Muscle layer of duodenum (tissue), 2 donors: ENCODE measurements around the gene CDK5R1.

Experiments
- H3K27ac ChIP-seq: one replicate; pipeline ENCODE4 v1.7.0; 2013; ENCODE audit warnings: mild to moderate bottlenecking, low read length
- H3K27me3 ChIP-seq: one replicate; pipeline ENCODE4 v1.7.0; 2013; ENCODE audit warnings: low read depth, mild to moderate bottlenecking, control low read depth, low read length
- H3K36me3 ChIP-seq, 2 donors: one replicate each; pipeline ENCODE4 v1.7.0; 2013; ENCODE audit warnings: low read length in 2 of 2, control low read depth in 1 of 2, mild to moderate bottlenecking in 1 of 2; ENCODE audit not compliant: insufficient read depth in 2 of 2, control insufficient read depth in 1 of 2
- H3K4me1 ChIP-seq, 2 donors: one replicate each; pipeline ENCODE4 v1.7.0; 2013; ENCODE audit warnings: low read length in 2 of 2, mild to moderate bottlenecking in 2 of 2, control low read depth in 1 of 2, moderate library complexity in 1 of 2; ENCODE audit not compliant: insufficient read depth in 2 of 2, control insufficient read depth in 1 of 2
- H3K4me3 ChIP-seq, 2 donors: one replicate each; pipeline ENCODE4 v1.7.0; 2013; ENCODE audit warnings: low read length in 2 of 2, low read depth in 1 of 2, mild to moderate bottlenecking in 1 of 2
- H3K9me3 ChIP-seq, 2 donors: one replicate each; pipeline ENCODE4 v1.7.0; 2013; ENCODE audit warnings: low read length in 2 of 2, control low read depth in 1 of 2, mild to moderate bottlenecking in 1 of 2; ENCODE audit not compliant: control insufficient read depth in 1 of 2
- donor health status: healthy.

CDK5R1 gene

DNA sequence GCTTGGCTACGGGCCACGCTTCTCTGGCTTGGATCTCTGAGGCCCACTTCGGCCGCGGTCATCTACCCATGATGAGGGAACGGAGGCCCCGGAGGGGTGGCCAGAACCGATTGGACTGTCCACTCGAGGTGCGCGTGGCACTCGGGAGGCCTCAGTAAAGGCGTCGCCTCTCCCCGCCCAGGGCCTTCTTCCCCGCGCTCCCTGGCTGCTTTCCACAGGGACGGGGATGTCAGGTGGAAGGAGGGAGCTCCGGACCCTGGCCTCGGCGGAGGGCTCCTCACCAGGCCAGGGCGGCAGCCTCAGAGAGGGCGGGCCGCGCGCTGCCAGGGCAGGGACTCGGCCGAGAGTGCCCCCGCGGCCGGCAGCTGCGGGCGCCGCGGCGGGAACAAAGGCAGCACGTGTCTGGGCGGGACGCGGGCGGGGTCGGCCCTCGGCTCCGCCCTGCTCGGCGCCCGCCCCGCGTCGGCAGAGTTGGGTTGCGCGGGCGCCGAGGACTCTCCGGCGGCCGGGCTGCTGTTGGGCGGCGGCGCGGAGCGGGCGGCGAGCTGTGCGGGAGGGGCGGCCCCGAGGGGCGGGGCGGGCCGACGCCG, 587 bp upstream of the CDK5R1 start:
- Histone ChIP-seq H3K27ac (no peak overlapping the region), H3K27me3 (no peaks in the 10 kb centered on the region)

DNA sequence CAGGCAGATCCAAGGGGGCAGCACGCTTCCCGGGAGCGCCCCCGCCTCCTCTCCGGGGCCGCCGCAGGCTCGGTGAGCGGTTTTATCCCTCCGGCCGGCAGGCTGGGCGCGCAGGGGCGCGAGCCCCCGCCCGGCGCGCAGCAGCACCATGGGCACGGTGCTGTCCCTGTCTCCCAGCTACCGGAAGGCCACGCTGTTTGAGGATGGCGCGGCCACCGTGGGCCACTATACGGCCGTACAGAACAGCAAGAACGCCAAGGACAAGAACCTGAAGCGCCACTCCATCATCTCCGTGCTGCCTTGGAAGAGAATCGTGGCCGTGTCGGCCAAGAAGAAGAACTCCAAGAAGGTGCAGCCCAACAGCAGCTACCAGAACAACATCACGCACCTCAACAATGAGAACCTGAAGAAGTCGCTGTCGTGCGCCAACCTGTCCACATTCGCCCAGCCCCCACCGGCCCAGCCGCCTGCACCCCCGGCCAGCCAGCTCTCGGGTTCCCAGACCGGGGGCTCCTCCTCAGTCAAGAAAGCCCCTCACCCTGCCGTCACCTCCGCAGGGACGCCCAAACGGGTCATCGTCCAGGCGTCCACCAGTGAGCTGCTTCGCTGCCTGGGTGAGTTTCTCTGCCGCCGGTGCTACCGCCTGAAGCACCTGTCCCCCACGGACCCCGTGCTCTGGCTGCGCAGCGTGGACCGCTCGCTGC, 832 bp downstream of the CDK5R1 start:
- peaks cover under 1 to 4% of the 10 kb centered on the region in 2 donors for H3K36me3 ChIP-seq
- peaks cover 0 to 37% of the 10 kb centered on the region in 2 donors for H3K4me1 ChIP-seq
- no peaks in the 10 kb centered on the region for H3K27me3 ChIP-seq
- H3K4me3 ChIP-seq: peak overlapping the region; percentile 37 to 76
- H3K27ac ChIP-seq: no peak overlapping the region
- no peaks in the 10 kb centered on the region for H3K9me3 ChIP-seq

More for the DNA sequence above, 587 bp upstream of the CDK5R1 start:
- Histone ChIP-seq H3K4me3 (peak overlapping the region; percentile 11 to 56), H3K9me3 (no peaks in the 10 kb centered on the region), H3K36me3 (peaks cover 13 to 15% of the 10 kb centered on the region in 2 donors), H3K4me1 (peaks cover 0 to 30% of the 10 kb centered on the region in 2 donors)

DNA sequence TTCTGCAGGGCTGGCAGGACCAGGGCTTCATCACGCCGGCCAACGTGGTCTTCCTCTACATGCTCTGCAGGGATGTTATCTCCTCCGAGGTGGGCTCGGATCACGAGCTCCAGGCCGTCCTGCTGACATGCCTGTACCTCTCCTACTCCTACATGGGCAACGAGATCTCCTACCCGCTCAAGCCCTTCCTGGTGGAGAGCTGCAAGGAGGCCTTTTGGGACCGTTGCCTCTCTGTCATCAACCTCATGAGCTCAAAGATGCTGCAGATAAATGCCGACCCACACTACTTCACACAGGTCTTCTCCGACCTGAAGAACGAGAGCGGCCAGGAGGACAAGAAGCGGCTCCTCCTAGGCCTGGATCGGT, 1.4 kb downstream of the CDK5R1 start:
- H3K9me3 ChIP-seq: no peaks in the 10 kb centered on the region
- H3K36me3 ChIP-seq: no peaks in the 10 kb centered on the region
- H3K4me1 ChIP-seq: peaks cover 0 to 33% of the 10 kb centered on the region in 2 donors
- peak overlapping the region in 1 of 2 donors; percentile 76 for H3K4me3 ChIP-seq
- H3K27me3 ChIP-seq: no peaks in the 10 kb centered on the region
- no peak overlapping the region for H3K27ac ChIP-seq

DNA sequence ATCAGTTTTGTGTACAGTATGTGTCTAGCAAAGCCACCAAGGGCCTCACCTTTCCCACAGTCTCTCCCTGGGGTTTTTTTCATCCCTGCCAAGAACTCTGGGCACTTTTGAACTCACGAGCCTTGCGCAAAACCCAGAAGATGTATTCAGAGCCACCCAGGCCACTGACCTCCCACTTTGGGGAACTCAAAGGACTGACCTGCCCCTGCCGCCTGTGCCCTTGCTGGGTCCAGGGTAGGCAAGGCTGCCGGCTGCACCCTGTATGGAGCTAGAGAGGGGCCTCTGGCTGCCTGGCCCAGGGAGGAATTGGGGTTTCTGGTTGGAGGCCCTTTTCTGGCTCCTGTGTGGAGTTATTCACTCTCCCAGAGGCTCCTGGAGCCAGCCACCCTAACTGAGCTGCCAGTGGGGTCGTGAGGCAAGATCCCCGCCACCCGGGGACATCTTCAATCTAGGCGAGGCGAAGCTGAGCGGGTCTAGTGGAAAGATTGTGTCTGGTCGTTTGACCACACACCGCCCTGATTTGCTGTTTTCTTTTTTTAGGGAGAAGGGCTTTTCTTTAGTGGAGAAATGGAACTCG, 1.9 kb downstream of the CDK5R1 start:
- H3K36me3 ChIP-seq: no peaks in the 10 kb centered on the region
- H3K4me1 ChIP-seq: peaks cover 0 to 27% of the 10 kb centered on the region in 2 donors
- no peak overlapping the region for H3K27ac ChIP-seq
- H3K9me3 ChIP-seq: no peaks in the 10 kb centered on the region
- H3K4me3 ChIP-seq: no peak overlapping the region
- H3K27me3 ChIP-seq: no peaks in the 10 kb centered on the region

DNA sequence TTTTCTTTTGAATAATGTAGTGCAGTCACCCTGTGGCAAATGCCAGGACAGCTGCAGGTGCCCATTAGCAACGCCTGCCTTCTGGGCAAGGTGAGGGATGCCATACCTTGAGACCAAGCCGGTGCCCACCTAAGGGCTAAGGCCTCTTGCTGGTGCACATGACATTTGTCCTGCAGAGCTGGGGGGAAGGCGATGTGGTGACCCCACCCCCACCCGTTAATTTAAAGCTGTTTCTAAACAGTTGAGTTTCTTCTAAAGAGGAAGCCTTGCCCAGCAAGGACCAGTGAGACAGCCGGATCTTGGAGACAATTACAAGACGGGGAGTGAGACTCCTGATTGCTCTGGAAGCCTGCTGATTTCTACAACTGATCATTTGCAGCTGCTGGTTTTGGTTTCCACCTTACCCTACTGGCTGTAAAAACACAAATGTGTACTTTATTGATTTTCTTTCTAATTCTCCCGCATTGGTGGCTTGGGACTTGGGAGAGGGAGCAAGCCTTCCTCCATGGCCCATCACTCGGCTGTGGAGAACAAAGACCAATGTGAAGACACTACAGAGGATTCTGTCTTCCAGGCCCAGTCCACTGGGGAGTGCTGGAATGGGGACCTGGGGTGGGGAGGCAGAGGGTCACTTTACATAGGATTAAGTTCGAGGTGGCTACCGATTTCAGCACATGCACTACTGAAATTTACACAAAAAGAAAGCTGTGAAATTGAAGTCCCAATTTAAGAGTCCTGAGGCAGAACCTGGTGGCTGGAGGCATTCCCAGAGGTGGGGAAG, 2.7 kb downstream of the CDK5R1 start:
- H3K27me3 ChIP-seq: no peaks in the 10 kb centered on the region
- H3K27ac ChIP-seq: no peak overlapping the region
- no peak overlapping the region for H3K4me3 ChIP-seq
- H3K9me3 ChIP-seq: no peaks in the 10 kb centered on the region
- peaks cover 0 to 21% of the 10 kb centered on the region in 2 donors for H3K4me1 ChIP-seq
- H3K36me3 ChIP-seq: no peaks in the 10 kb centered on the region

DNA sequence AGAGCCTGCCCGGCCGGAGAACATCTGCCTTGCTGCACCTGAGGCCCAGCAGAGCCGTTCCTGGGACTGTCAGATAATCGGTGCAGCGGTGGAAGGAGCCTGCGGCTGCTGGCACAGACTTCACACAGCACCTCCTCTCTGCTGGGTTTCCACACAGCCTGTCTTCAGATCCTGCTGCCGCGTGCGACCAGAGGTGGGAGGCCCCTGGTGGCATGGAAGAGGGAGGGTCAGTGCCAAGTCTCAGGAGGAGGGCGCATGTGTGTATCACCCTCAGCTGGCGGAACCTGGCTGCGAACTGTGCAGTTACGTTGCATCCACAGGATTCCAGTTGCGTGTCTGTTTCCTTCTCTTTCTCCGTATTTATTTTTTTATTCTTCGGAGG, 3.3 kb downstream of the CDK5R1 start:
- Histone ChIP-seq H3K27me3 (no peaks in the 10 kb centered on the region), H3K27ac (no peak overlapping the region), H3K4me3 (no peak overlapping the region), H3K36me3 (no peaks in the 10 kb centered on the region), H3K9me3 (no peaks in the 10 kb centered on the region), H3K4me1 (peaks cover 0 to 26% of the 10 kb centered on the region in 2 donors)

DNA sequence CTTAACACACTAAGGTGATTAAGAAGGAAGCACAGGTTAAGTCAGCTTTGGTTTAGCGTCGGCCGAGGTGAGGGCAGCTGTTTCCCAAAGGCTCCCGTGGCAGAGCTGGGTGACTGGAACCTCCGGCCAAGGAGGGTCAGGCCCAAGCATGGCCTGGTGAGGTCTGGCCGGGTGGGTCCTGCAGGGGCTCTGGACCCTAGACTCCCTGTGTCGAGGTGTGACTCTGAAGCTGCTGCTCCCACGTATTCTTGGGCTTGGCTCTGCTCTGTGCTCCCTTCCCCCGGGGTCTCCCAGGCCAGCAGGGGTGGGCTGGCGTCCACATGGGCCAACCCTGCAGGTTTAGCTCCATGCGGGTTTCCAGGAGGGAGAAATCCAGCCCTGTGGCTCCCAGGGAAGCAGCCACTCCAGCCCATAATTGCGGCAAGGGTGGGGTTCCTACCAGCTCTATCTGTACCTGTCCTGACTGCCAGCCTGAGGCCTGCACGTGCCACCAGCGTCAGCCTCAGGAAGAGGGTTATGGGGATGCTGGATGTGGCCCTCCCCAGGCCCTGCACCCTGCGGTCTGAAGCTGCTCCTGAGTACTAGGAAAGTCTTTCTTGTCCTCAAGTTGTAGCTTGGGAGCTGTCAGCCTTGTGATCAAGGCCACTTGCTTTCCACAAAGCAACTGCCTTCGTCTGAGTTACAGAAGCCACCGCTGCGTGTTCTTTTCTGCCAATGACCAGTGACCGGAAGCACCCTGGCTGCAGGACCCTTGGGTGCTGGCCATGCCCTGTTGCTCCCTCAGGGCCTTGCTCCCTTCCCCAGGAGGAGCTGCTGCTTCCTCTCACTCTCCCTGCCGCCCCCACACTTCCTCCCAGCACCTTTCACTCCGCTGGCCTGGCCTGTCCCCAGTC, 4.8 kb downstream of the CDK5R1 start:
- Histone ChIP-seq H3K9me3 (no peaks in the 10 kb centered on the region), H3K4me1 (peaks cover 0 to 30% of the 10 kb centered on the region in 2 donors), H3K36me3 (no peaks in the 10 kb centered on the region), H3K4me3 (no peak overlapping the region), H3K27ac (no peak overlapping the region), H3K27me3 (no peaks in the 10 kb centered on the region)

DNA sequence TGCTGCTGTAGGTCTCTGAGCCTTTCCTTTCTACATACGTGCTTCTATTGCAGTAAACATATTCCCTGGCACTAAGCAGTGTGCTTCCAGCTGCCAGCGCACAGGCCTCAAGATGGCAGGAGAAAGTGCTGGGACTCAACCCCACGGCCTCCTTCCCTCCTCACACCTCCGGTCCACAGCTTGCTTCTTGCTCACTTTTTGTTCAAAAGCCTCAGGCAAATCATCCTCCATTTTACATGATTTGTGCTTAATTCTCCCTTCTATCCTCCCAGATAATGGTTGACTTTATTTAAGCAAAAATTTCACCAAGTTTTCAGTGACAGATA, 5.4 kb downstream of the CDK5R1 start:
- Histone ChIP-seq H3K4me1 (peaks cover 0 to 30% of the 10 kb centered on the region in 2 donors), H3K27ac (no peak overlapping the region), H3K4me3 (no peak overlapping the region), H3K36me3 (no peaks in the 10 kb centered on the region), H3K27me3 (no peaks in the 10 kb centered on the region), H3K9me3 (no peaks in the 10 kb centered on the region)

DNA sequence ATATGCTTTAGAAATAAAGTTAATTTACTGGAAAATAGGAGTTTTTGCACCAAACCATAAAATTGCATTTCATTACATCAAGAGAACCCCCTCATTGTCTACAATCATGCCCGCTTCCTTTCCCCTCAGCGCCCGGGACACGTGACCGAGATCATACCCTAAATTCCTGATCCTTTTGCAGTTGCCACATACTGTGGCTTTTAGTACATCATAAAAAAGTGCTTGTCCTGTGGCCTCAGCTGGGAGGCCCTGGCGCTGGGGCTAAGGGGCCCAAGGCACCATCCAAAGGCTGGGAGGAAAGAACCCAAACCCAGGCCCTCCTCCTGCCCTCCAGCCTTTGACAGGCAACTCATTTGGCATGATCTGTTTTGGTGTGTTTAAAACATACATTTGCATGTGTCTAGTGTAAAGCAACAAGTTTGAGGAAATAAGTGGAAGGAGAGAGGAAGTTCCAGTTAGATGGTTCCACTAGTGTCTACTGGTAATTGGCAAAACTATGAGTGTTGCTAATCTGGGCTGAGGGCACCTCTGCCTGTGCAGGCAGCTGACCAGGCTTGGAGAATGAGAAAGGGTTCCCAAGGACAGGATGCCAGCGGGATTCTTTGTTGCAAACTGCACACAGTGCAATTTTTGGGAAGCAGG, 6.0 kb downstream of the CDK5R1 start:
- Histone ChIP-seq H3K4me1 (peaks cover 0 to 25% of the 10 kb centered on the region in 2 donors), H3K27ac (no peak overlapping the region), H3K36me3 (no peaks in the 10 kb centered on the region), H3K9me3 (no peaks in the 10 kb centered on the region), H3K4me3 (no peak overlapping the region), H3K27me3 (no peaks in the 10 kb centered on the region)

DNA sequence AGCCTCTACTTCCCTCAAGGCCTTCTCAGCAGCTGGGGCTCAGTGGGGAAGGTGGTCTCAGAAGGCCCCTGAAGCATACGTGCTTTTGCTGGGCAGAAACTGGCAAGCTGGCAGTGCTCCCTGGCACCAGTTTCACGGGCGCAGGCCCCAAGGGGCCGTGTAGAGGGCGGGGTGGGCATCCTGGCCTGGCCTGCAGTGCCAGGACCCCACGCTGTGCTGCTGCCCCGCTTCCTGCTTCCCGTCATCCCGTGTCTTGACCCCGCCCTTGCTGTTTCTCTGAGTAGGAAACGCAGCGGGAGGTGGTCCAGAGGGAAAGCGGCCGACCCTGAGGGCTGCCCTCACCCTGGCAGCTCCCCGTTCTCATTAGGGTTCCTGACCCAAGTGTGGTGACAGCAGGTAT, 6.8 kb downstream of the CDK5R1 start:
- Histone ChIP-seq H3K27ac (no peak overlapping the region), H3K4me1 (peaks cover 0 to 22% of the 10 kb centered on the region in 2 donors)

More for the DNA sequence above, 6.8 kb downstream of the CDK5R1 start:
- H3K4me3 ChIP-seq: no peak overlapping the region
- no peaks in the 10 kb centered on the region for H3K36me3 ChIP-seq
- no peaks in the 10 kb centered on the region for H3K9me3 ChIP-seq
- no peaks in the 10 kb centered on the region for H3K27me3 ChIP-seq
